ENCODE data around the gene SPTLC3. TPM values are rescaled to one million over a fixed set of nuclear protein-coding genes. Genes with fewer than 3 reads are reported as not detected.

SPTLC3 gene
- total and polyA plus RNA-seq, 4 donors: 3.0 to 23.2 (median 11.9) TPM

DNA sequence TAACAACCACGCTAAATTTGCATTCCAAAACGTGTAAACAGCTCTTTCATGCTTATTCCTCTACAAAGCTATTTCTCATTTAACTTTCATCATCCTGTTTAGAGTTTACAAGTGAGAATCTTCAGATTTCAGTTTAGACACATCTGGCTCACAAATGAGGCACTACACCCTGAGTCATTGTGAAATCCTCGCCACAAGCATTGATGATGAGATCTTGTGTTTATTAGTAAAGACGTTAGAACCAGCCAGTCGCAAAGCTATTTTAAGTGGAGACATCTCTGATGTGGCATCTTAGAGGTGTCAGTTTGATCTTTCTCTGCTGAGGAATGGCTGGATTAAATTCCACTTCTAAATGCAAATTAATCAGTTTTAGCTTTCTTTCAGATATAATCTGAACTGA is 204.0 kb downstream of the SPTLC3 start:
- Histone ChIP-seq H3K9me3 (ENCODE audit: control insufficient read depth in 4 of 4, insufficient read depth in 3 of 4, low read length in 3 of 4) (no peaks in the 10 kb centered on the region), H3K27me3 (ENCODE audit: control insufficient read depth in 3 of 3, insufficient read depth in 3 of 3, low read length in 2 of 3) (peaks cover 0 to 33% (median 4%) of the 10 kb centered on the region in 3 donors), H3K36me3 (ENCODE audit: control insufficient read depth in 4 of 4, insufficient read depth in 4 of 4, low read length in 4 of 4) (no peaks in the 10 kb centered on the region), H3K4me3 (no peak overlapping the region), H3K4me1 (ENCODE audit: control insufficient read depth in 5 of 5, insufficient read depth in 5 of 5, low read length in 5 of 5) (no peaks in the 10 kb centered on the region), H3K27ac (ENCODE audit: low read depth in 1 of 2, low read length in 1 of 2) (no peak overlapping the region), H3K9ac (ENCODE audit: insufficient read depth in 1 of 2, low read length in 2 of 2) (no peak overlapping the region)
- DNase-seq (peak in 2 of 3 donors; percentile 3 to 26), ATAC-seq (ENCODE audit: insufficient read depth, low FRiP score) (no peak)
- 68 to 72% methylated on average over 5 of the region's 5 CpGs for WGBS, 2 donors
- TF ChIP-seq, protein P1, sequence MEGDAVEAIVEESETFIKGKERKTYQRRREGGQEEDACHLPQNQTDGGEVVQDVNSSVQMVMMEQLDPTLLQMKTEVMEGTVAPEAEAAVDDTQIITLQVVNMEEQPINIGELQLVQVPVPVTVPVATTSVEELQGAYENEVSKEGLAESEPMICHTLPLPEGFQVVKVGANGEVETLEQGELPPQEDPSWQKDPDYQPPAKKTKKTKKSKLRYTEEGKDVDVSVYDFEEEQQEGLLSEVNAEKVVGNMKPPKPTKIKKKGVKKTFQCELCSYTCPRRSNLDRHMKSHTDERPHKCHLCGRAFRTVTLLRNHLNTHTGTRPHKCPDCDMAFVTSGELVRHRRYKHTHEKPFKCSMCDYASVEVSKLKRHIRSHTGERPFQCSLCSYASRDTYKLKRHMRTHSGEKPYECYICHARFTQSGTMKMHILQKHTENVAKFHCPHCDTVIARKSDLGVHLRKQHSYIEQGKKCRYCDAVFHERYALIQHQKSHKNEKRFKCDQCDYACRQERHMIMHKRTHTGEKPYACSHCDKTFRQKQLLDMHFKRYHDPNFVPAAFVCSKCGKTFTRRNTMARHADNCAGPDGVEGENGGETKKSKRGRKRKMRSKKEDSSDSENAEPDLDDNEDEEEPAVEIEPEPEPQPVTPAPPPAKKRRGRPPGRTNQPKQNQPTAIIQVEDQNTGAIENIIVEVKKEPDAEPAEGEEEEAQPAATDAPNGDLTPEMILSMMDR (IDR thresholded peaks at IDR 0.05; ENCODE audit: control extremely low read depth, extremely low read depth): no peak

DNA sequence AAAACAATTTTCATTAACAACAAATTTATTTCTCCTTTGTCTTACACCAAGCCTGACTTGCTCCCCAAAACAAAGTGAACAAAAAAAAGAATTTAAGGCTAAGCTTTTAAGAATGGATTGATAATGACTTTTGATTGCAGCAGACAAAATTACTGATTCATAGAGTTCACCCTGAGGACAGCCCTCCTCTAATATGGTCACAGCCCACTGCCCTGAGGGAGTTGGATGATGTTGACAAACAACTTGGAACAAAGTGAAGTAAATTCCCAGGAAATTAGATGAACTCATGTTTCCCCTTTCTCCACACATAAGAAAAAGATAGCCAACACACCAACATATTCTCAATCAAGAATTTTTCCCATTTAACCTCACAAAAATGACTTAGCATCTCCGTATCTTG is 204.6 kb downstream of the SPTLC3 start:
- peaks cover 0 to 39% (median 10%) of the 10 kb centered on the region in 3 donors for H3K27me3 ChIP-seq (ENCODE audit: control insufficient read depth in 3 of 3, insufficient read depth in 3 of 3, low read length in 2 of 3)
- 93 to 94% methylated on average over 1 of the region's 1 CpG for WGBS, 2 donors
- H3K27ac ChIP-seq (ENCODE audit: low read depth in 1 of 2, low read length in 1 of 2): no peak overlapping the region
- H3K36me3 ChIP-seq (ENCODE audit: control insufficient read depth in 4 of 4, insufficient read depth in 4 of 4, low read length in 4 of 4): no peaks in the 10 kb centered on the region
- ATAC-seq (ENCODE audit: insufficient read depth, low FRiP score): no peak
- H3K9me3 ChIP-seq (ENCODE audit: control insufficient read depth in 4 of 4, insufficient read depth in 3 of 4, low read length in 3 of 4): no peaks in the 10 kb centered on the region
- TF ChIP-seq, protein P1 (IDR thresholded peaks at IDR 0.05; ENCODE audit: control extremely low read depth, extremely low read depth): no peak
- no peak overlapping the region for H3K4me3 ChIP-seq
- H3K4me1 ChIP-seq (ENCODE audit: control insufficient read depth in 5 of 5, insufficient read depth in 5 of 5, low read length in 5 of 5): no peaks in the 10 kb centered on the region
- DNase-seq: no peak
- no peak overlapping the region for H3K9ac ChIP-seq (ENCODE audit: insufficient read depth in 1 of 2, low read length in 2 of 2)

DNA sequence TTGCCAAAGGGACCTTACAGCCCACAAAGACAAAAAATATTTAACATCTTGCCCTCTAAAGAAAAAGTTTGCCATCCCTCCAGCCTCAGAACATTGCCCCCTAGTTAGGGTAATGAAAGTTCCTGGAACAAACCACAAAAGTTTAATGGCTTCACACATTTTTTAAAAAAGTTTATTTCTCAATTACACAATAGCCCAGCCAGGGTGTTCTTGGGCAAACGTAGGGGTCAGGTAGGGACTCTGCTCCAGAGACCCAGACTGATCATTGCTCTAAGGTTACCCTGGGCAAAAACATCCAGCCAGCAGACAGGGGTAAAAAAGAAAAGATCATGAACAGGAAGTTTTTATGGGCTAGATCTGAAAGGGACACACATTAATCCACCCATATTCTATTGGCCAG is 207.8 kb downstream of the SPTLC3 start:
- Histone ChIP-seq H3K27ac (ENCODE audit: low read depth in 1 of 2, low read length in 1 of 2) (no peak overlapping the region), H3K36me3 (ENCODE audit: control insufficient read depth in 4 of 4, insufficient read depth in 4 of 4, low read length in 4 of 4) (no peaks in the 10 kb centered on the region), H3K9ac (ENCODE audit: insufficient read depth in 1 of 2, low read length in 2 of 2) (no peak overlapping the region), H3K4me1 (ENCODE audit: control insufficient read depth in 5 of 5, insufficient read depth in 5 of 5, low read length in 5 of 5) (peaks cover 0 to 14% (median 7%) of the 10 kb centered on the region in 5 donors), H3K9me3 (ENCODE audit: control insufficient read depth in 4 of 4, insufficient read depth in 3 of 4, low read length in 3 of 4) (no peaks in the 10 kb centered on the region), H3K4me3 (no peak overlapping the region), H3K27me3 (ENCODE audit: control insufficient read depth in 3 of 3, insufficient read depth in 3 of 3, low read length in 2 of 3) (peaks cover 0 to 64% (median 27%) of the 10 kb centered on the region in 3 donors)
- WGBS, 2 donors: 24 to 37% methylated on average over 1 of the region's 1 CpG
- DNase-seq (no peak), ATAC-seq (ENCODE audit: insufficient read depth, low FRiP score) (no peak)
- TF ChIP-seq, protein P1 (IDR thresholded peaks at IDR 0.05; ENCODE audit: control extremely low read depth, extremely low read depth): no peak

Other genes with a start within 250 kb of the SPTLC3 start
- 10 to 100 TPM in 1 of 2 donors, 1 to 10 TPM in 1; 3.4 to 13.6 TPM for gene ISM1, start 212.3 kb downstream of the SPTLC3 start, total RNA-seq
- 1 to 10 TPM; 1.6 to 2.3 TPM for gene ISM1, start 212.3 kb downstream of the SPTLC3 start, polyA plus RNA-seq